Measurements from ENCODE around the gene RNF41.

DNA sequence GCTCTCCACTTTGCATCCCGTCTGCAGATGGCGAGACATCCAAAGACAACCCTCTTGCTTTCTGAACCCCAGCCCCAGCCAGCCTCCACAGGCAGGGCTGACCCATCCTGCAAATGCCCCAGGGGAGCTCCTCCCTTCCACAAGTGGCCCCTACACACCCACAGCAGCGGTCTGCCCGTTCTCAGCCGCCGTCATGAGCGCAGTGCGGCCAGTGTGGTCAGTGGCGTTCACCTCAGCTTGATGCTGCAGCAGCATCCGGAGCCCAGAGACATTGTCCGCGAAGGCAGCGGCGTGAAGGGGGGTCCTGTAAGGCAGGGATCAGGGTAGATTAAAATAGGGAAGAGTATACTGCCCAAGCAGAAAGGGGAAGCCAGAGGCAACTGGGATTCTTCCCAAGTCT is 22.8 kb upstream of the RNF41 start:
- TF ChIP-seq, protein P1, sequence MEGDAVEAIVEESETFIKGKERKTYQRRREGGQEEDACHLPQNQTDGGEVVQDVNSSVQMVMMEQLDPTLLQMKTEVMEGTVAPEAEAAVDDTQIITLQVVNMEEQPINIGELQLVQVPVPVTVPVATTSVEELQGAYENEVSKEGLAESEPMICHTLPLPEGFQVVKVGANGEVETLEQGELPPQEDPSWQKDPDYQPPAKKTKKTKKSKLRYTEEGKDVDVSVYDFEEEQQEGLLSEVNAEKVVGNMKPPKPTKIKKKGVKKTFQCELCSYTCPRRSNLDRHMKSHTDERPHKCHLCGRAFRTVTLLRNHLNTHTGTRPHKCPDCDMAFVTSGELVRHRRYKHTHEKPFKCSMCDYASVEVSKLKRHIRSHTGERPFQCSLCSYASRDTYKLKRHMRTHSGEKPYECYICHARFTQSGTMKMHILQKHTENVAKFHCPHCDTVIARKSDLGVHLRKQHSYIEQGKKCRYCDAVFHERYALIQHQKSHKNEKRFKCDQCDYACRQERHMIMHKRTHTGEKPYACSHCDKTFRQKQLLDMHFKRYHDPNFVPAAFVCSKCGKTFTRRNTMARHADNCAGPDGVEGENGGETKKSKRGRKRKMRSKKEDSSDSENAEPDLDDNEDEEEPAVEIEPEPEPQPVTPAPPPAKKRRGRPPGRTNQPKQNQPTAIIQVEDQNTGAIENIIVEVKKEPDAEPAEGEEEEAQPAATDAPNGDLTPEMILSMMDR (IDR thresholded peaks at IDR 0.05), result no peak
- TF ChIP-seq POLR2A (IDR thresholded peaks at IDR 0.05), result no peak
- no peak for TF ChIP-seq POLR2AphosphoS5 (IDR thresholded peaks at IDR 0.05)
- TF ChIP-seq EP300 (IDR thresholded peaks at IDR 0.05), result no peak
